Measurements from ENCODE around the gene KBTBD4. TPM values are rescaled to one million over a fixed set of nuclear protein-coding genes. Genes with fewer than 3 reads are reported as not detected.

KBTBD4 gene
- total and polyA plus RNA-seq, 2 of the 13 experiments (the other 11 are each of a cell fraction or from before 2014, with no cell fraction given), result 8.5 to 12.8 TPM

DNA sequence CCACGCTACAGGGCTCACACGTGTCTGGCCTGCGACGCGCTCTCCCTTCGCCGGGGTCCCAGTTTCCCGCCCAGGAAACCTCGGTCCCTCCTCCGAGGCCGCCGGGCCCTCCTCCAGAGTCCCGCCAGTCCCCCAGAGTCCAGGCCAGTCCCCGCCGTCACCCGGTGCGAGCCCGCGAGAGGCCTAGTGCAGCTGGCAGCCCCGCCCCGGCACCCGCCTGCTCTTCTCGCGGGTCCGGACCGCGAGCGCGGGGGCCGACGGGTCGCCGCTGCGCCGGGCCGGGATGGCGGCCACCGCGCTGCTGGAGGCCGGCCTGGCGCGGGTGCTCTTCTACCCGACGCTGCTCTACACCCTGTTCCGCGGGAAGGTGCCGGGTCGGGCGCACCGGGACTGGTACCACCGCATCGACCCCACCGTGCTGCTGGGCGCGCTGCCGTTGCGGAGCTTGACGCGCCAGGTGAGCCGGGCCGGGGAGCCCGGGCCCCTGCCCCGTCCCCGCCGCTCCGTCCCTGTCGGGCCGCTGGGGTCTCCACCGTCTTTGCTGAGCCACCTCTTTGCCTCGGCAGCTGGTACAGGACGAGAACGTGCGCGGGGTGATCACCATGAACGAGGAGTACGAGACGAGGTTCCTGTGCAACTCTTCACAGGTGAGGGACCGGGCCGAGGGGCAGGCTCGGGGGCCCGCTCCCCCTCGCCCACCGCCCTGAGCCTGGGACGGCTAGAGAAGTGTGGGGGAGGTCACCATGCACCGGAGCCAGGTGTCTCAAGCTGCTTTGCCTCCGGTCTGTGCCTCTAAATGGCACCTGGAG lies 13.2 kb downstream of the KBTBD4 start, which contains the start of gene PTPMT1 (continued):
- TF ChIP-seq, protein P1, sequence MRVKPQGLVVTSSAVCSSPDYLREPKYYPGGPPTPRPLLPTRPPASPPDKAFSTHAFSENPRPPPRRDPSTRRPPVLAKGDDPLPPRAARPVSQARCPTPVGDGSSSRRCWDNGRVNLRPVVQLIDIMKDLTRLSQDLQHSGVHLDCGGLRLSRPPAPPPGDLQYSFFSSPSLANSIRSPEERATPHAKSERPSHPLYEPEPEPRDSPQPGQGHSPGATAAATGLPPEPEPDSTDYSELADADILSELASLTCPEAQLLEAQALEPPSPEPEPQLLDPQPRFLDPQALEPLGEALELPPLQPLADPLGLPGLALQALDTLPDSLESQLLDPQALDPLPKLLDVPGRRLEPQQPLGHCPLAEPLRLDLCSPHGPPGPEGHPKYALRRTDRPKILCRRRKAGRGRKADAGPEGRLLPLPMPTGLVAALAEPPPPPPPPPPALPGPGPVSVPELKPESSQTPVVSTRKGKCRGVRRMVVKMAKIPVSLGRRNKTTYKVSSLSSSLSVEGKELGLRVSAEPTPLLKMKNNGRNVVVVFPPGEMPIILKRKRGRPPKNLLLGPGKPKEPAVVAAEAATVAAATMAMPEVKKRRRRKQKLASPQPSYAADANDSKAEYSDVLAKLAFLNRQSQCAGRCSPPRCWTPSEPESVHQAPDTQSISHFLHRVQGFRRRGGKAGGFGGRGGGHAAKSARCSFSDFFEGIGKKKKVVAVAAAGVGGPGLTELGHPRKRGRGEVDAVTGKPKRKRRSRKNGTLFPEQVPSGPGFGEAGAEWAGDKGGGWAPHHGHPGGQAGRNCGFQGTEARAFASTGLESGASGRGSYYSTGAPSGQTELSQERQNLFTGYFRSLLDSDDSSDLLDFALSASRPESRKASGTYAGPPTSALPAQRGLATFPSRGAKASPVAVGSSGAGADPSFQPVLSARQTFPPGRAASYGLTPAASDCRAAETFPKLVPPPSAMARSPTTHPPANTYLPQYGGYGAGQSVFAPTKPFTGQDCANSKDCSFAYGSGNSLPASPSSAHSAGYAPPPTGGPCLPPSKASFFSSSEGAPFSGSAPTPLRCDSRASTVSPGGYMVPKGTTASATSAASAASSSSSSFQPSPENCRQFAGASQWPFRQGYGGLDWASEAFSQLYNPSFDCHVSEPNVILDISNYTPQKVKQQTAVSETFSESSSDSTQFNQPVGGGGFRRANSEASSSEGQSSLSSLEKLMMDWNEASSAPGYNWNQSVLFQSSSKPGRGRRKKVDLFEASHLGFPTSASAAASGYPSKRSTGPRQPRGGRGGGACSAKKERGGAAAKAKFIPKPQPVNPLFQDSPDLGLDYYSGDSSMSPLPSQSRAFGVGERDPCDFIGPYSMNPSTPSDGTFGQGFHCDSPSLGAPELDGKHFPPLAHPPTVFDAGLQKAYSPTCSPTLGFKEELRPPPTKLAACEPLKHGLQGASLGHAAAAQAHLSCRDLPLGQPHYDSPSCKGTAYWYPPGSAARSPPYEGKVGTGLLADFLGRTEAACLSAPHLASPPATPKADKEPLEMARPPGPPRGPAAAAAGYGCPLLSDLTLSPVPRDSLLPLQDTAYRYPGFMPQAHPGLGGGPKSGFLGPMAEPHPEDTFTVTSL (CRISPR knock-in tag; IDR thresholded peaks at IDR 0.05; ENCODE audit: borderline replicate concordance), result no peak
- TF ChIP-seq ZNF20 (CRISPR knock-in tag; IDR thresholded peaks at IDR 0.05) (no peak), RBAK (CRISPR knock-in tag; IDR thresholded peaks at IDR 0.05) (no peak), ZNF367 (CRISPR knock-in tag; IDR thresholded peaks at IDR 0.05; ENCODE audit: borderline replicate concordance) (peak; percentile 64; the same call in 1 of the 2 replicates), ZNF138 (CRISPR knock-in tag; IDR thresholded peaks at IDR 0.05; ENCODE audit: low read depth) (peak; percentile 84), IKZF1 (IDR thresholded peaks at IDR 0.05) (no peak), MATR3 (CRISPR knock-in tag; IDR thresholded peaks at IDR 0.05) (no peak), ATF7 (IDR thresholded peaks at IDR 0.05) (no peak), ATF7 (CRISPR knock-in tag; IDR thresholded peaks at IDR 0.05) (no peak), ATF7-NPFF (CRISPR knock-in tag; IDR thresholded peaks at IDR 0.05; ENCODE audit: low read depth) (peak; percentile 43; the same call in 1 of the 2 replicates)
- TF ChIP-seq, protein P2, sequence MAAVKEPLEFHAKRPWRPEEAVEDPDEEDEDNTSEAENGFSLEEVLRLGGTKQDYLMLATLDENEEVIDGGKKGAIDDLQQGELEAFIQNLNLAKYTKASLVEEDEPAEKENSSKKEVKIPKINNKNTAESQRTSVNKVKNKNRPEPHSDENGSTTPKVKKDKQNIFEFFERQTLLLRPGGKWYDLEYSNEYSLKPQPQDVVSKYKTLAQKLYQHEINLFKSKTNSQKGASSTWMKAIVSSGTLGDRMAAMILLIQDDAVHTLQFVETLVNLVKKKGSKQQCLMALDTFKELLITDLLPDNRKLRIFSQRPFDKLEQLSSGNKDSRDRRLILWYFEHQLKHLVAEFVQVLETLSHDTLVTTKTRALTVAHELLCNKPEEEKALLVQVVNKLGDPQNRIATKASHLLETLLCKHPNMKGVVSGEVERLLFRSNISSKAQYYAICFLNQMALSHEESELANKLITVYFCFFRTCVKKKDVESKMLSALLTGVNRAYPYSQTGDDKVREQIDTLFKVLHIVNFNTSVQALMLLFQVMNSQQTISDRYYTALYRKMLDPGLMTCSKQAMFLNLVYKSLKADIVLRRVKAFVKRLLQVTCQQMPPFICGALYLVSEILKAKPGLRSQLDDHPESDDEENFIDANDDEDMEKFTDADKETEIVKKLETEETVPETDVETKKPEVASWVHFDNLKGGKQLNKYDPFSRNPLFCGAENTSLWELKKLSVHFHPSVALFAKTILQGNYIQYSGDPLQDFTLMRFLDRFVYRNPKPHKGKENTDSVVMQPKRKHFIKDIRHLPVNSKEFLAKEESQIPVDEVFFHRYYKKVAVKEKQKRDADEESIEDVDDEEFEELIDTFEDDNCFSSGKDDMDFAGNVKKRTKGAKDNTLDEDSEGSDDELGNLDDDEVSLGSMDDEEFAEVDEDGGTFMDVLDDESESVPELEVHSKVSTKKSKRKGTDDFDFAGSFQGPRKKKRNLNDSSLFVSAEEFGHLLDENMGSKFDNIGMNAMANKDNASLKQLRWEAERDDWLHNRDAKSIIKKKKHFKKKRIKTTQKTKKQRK (IDR thresholded peaks at IDR 0.05; ENCODE audit: low read length), result no peak
- TF ChIP-seq, protein P3, sequence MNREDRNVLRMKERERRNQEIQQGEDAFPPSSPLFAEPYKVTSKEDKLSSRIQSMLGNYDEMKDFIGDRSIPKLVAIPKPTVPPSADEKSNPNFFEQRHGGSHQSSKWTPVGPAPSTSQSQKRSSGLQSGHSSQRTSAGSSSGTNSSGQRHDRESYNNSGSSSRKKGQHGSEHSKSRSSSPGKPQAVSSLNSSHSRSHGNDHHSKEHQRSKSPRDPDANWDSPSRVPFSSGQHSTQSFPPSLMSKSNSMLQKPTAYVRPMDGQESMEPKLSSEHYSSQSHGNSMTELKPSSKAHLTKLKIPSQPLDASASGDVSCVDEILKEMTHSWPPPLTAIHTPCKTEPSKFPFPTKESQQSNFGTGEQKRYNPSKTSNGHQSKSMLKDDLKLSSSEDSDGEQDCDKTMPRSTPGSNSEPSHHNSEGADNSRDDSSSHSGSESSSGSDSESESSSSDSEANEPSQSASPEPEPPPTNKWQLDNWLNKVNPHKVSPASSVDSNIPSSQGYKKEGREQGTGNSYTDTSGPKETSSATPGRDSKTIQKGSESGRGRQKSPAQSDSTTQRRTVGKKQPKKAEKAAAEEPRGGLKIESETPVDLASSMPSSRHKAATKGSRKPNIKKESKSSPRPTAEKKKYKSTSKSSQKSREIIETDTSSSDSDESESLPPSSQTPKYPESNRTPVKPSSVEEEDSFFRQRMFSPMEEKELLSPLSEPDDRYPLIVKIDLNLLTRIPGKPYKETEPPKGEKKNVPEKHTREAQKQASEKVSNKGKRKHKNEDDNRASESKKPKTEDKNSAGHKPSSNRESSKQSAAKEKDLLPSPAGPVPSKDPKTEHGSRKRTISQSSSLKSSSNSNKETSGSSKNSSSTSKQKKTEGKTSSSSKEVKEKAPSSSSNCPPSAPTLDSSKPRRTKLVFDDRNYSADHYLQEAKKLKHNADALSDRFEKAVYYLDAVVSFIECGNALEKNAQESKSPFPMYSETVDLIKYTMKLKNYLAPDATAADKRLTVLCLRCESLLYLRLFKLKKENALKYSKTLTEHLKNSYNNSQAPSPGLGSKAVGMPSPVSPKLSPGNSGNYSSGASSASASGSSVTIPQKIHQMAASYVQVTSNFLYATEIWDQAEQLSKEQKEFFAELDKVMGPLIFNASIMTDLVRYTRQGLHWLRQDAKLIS (CRISPR knock-in tag; IDR thresholded peaks at IDR 0.05), result peak; percentile 16
- TF ChIP-seq, protein P4, sequence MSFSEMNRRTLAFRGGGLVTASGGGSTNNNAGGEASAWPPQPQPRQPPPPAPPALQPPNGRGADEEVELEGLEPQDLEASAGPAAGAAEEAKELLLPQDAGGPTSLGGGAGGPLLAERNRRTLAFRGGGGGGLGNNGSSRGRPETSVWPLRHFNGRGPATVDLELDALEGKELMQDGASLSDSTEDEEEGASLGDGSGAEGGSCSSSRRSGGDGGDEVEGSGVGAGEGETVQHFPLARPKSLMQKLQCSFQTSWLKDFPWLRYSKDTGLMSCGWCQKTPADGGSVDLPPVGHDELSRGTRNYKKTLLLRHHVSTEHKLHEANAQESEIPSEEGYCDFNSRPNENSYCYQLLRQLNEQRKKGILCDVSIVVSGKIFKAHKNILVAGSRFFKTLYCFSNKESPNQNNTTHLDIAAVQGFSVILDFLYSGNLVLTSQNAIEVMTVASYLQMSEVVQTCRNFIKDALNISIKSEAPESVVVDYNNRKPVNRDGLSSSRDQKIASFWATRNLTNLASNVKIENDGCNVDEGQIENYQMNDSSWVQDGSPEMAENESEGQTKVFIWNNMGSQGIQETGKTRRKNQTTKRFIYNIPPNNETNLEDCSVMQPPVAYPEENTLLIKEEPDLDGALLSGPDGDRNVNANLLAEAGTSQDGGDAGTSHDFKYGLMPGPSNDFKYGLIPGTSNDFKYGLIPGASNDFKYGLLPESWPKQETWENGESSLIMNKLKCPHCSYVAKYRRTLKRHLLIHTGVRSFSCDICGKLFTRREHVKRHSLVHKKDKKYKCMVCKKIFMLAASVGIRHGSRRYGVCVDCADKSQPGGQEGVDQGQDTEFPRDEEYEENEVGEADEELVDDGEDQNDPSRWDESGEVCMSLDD (CRISPR knock-in tag; IDR thresholded peaks at IDR 0.05; ENCODE audit: borderline replicate concordance), result no peak
